Osteocyte (in vitro differentiated cells): ENCODE data around the gene MTUS2. TPM values are rescaled to one million over a fixed set of nuclear protein-coding genes. Genes with fewer than 3 reads are reported as not detected.
A peak's percentile ranks its signal among the peaks of the same experiment; 100 is the strongest.

Source experiments
- DNase-seq: peaks from one replicate; pipeline ENCODE4 v3.0.0; 2021; ENCODE audit warnings: mixed read lengths; ENCODE audit not compliant: unreplicated experiment; ENCODE audit errors: extremely low spot score
- H3K27ac Mint-ChIP-seq: one replicate; pipeline ENCODE4 v1.8.0; 2021; ENCODE audit warnings: mild to moderate bottlenecking, mixed read lengths; ENCODE audit not compliant: unreplicated experiment
- H3K27me3 Mint-ChIP-seq: one replicate; pipeline ENCODE4 v1.8.0; 2021; ENCODE audit warnings: mixed read lengths; ENCODE audit not compliant: unreplicated experiment
- H3K36me3 Mint-ChIP-seq: one replicate; pipeline ENCODE4 v1.8.0; 2021; ENCODE audit warnings: mixed read lengths; ENCODE audit not compliant: unreplicated experiment
- H3K4me1 Mint-ChIP-seq: one replicate; pipeline ENCODE4 v1.8.0; 2021; ENCODE audit warnings: mixed read lengths; ENCODE audit not compliant: unreplicated experiment
- H3K4me3 Mint-ChIP-seq: one replicate; pipeline ENCODE4 v1.8.0; 2021; ENCODE audit warnings: mild to moderate bottlenecking, moderate library complexity, mixed read lengths; ENCODE audit not compliant: unreplicated experiment
- H3K9me3 Mint-ChIP-seq: one replicate; pipeline ENCODE4 v1.8.0; 2021; ENCODE audit warnings: mixed read lengths; ENCODE audit not compliant: unreplicated experiment
- CTCF ChIP-seq: fragments of 200-600 bp; sonication (generic); IDR thresholded peaks from 2 replicates; pipeline ENCODE4 v1.5.0; 2021; ENCODE audit warnings: antibody characterized with exemption, mild to moderate bottlenecking, moderate library complexity
- total RNA-seq: library from RNA; stranded (reverse); gene quantifications from 2 replicates; pipeline ENCODE4 v1.2.1, GENCODE V29; 2021

The MTUS2 gene
- total RNA-seq, 1 donor from 2014 or later: 0.05 TPM

GRCh38 chr13:29543230-29544215, 723.4 kb downstream of the MTUS2 start:
- H3K4me3 Mint-ChIP-seq: no peak overlapping the region
- no peaks in the 10 kb centered on the region for H3K27me3 Mint-ChIP-seq
- no peak for DNase-seq
- peaks cover 13% of the 10 kb centered on the region for H3K36me3 Mint-ChIP-seq
- H3K27ac Mint-ChIP-seq: no peak overlapping the region
- no peaks in the 10 kb centered on the region for H3K9me3 Mint-ChIP-seq
- TF ChIP-seq CTCF: no peak
- H3K4me1 Mint-ChIP-seq: peaks cover 14% of the 10 kb centered on the region

- Mint-ChIP-seq H3K27ac (no peak overlapping the region), H3K36me3 (peaks cover 30% of the 10 kb centered on the region), H3K27me3 (no peaks in the 10 kb centered on the region), H3K4me3 (no peak overlapping the region), H3K9me3 (no peaks in the 10 kb centered on the region), H3K4me1 (peaks cover 14% of the 10 kb centered on the region)
- no peak for DNase-seq
- TF ChIP-seq CTCF: no peak
Observed at GRCh38 chr13:29545988-29546387, 725.8 kb downstream of the MTUS2 start.

GRCh38 chr13:29546662-29547061, 726.5 kb downstream of the MTUS2 start:
- Mint-ChIP-seq H3K4me3 (no peak overlapping the region), H3K36me3 (peaks cover 35% of the 10 kb centered on the region), H3K9me3 (no peaks in the 10 kb centered on the region), H3K27me3 (no peaks in the 10 kb centered on the region), H3K27ac (peak overlapping the region; percentile 15), H3K4me1 (peaks cover 14% of the 10 kb centered on the region)
- no peak for TF ChIP-seq CTCF
- DNase-seq: no peak

GRCh38 chr13:29547153-29547552, 727.0 kb downstream of the MTUS2 start:
- Mint-ChIP-seq H3K9me3 (no peaks in the 10 kb centered on the region), H3K27ac (no peak overlapping the region), H3K4me1 (peaks cover 14% of the 10 kb centered on the region), H3K36me3 (peaks cover 35% of the 10 kb centered on the region), H3K4me3 (no peak overlapping the region), H3K27me3 (no peaks in the 10 kb centered on the region)
- no peak for DNase-seq
- TF ChIP-seq CTCF: no peak

- no peak for DNase-seq
- no peaks in the 10 kb centered on the region for H3K9me3 Mint-ChIP-seq
- TF ChIP-seq CTCF: no peak
Observed at GRCh38 chr13:29548722-29549121, 728.6 kb downstream of the MTUS2 start.

More at GRCh38 chr13:29548722-29549121, 728.6 kb downstream of the MTUS2 start:
- Mint-ChIP-seq H3K27ac (no peak overlapping the region), H3K4me1 (peaks cover 6% of the 10 kb centered on the region), H3K27me3 (no peaks in the 10 kb centered on the region), H3K4me3 (no peak overlapping the region), H3K36me3 (peaks cover 41% of the 10 kb centered on the region)
